ENCODE results near the gene TRAF3IP1. TPM values are rescaled to one million over a fixed set of nuclear protein-coding genes. Genes with fewer than 3 reads are reported as not detected.
"Not testable (repeated sequence)": the region's sequence is repeated elsewhere in the genome, so short reads cannot be mapped to it uniquely, and the experiment has no call there.

The TRAF3IP1 gene
- total RNA-seq, 2 donors from 2014 or later, result 5.4 to 10.9 TPM

DNA sequence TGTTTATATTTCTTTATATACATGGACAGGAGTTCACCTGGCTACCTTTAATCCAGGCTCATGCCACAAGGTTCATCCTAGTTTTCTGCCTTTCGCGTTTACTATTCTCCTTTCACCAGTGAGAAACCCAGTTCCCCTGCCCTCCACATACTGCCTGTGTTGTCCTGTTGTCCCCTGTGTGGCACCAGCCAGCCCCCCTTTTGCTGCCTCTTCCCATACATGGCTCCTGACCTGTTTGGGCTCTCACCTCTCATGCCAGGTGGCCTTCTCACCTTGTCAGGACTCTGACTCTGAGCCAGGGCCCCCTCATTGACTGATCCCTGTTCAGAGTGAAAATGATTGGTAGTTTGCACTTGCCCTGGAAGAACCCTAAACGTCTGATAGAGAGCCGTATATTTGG is 120.0 kb downstream of the TRAF3IP1 start:
- Histone ChIP-seq H3K9me3 (no peaks in the 10 kb centered on the region), H3K36me3 (replicated peaks in 1 of 2; ENCODE audit: insufficient read depth in 1 of 2, low read depth in 2 of 2) (peaks cover 2 to 10% of the 10 kb centered on the region in 2 donors), H3K27me3 (no peaks in the 10 kb centered on the region), H3K4me1 (peaks cover 17% of the 10 kb centered on the region), H3K4me3 (no peak overlapping the region), H3K27ac (no peak overlapping the region)
- no peak for TF ChIP-seq POLR2A (IDR thresholded peaks at IDR 0.05)
- TF ChIP-seq, protein P1, sequence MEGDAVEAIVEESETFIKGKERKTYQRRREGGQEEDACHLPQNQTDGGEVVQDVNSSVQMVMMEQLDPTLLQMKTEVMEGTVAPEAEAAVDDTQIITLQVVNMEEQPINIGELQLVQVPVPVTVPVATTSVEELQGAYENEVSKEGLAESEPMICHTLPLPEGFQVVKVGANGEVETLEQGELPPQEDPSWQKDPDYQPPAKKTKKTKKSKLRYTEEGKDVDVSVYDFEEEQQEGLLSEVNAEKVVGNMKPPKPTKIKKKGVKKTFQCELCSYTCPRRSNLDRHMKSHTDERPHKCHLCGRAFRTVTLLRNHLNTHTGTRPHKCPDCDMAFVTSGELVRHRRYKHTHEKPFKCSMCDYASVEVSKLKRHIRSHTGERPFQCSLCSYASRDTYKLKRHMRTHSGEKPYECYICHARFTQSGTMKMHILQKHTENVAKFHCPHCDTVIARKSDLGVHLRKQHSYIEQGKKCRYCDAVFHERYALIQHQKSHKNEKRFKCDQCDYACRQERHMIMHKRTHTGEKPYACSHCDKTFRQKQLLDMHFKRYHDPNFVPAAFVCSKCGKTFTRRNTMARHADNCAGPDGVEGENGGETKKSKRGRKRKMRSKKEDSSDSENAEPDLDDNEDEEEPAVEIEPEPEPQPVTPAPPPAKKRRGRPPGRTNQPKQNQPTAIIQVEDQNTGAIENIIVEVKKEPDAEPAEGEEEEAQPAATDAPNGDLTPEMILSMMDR (IDR thresholded peaks at IDR 0.05), result no peak
- intact Hi-C loops (cut with DNase I), result no loop called here
- DNase-seq, result no peak
- no peak for ATAC-seq
- WGBS, 2 donors, result 71 to 79% methylated on average over 4 of the region's 4 CpGs

DNA sequence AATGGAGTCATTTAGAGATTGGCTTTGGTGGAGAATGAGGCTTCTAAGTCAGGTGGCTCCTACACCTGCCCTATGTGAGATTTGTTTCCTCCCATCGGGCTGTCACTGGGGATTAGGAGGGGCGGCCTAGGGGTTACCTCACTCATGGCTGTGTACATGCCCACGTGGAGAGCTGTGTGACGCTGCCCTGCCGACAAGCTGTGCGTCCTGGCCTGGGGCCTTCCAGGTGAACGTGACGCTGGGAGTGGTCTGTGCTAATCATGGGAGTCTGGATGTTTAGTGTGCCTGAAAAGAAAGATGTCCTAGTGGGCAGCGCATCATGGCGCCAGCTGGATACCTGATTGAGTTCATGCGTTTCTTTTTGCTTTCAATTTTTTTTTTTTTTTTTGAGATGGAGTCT is 120.4 kb downstream of the TRAF3IP1 start:
- Histone ChIP-seq H3K27ac (no peak overlapping the region), H3K36me3 (replicated peaks in 1 of 2; ENCODE audit: insufficient read depth in 1 of 2, low read depth in 2 of 2) (peaks cover 0 to 13% of the 10 kb centered on the region in 2 donors)
- no peak for DNase-seq

DNA sequence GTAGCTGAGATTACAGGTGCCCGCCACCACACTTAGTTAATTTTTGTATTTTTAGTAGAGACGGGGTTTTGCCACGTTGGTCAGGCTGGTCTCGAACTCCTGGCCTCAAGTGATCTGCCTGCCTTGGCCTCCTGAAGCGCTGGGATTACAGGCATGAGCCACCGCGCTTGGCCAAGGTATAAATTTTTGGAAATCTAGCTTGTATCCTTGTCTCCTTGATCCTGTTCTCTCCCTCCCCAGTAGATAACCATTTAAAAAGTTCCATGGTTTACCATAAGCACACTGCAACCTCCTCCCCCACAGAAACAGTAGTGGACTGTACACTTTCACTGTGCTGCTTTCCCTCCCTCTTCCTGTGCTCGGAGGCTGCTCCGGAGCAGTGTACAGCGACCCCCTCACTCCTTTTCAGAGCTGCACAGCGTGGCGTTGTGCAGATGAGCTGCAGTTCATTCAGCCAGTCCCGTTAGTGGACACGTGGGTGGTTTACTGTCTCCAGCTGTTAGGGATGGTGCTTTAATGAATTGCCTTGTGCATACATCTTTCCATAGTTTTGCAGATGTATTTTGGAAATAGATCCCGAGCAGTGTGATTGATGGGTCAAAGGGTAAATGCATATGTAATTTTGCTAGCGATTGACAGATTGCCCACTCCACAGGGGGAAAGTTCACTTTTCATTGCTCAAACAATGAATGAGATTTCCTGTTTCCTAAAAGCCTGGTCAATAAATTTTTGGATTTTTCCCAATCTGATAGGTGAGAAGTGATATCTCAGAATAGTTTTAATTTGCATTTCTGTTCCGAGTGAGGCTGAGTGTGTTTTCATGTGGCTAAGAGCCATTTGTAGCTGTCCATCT is 121.2 kb downstream of the TRAF3IP1 start:
- no peak for TF ChIP-seq POLR2A (IDR thresholded peaks at IDR 0.05)
- TF ChIP-seq, protein P1 (IDR thresholded peaks at IDR 0.05), result no peak
- Histone ChIP-seq H3K36me3 (replicated peaks in 1 of 2; ENCODE audit: insufficient read depth in 1 of 2, low read depth in 2 of 2) (peaks cover 0 to 17% of the 10 kb centered on the region in 2 donors), H3K4me1 (peaks cover 17% of the 10 kb centered on the region), H3K9me3 (no peaks in the 10 kb centered on the region), H3K4me3 (no peak overlapping the region), H3K27ac (no peak overlapping the region), H3K27me3 (no peaks in the 10 kb centered on the region)
- 63 to 68% methylated on average over 17 of the region's 17 CpGs for WGBS, 2 donors
- intact Hi-C loops (cut with DNase I), result no loop called here
- DNase-seq, result no peak
- ATAC-seq, result no peak

More for the DNA sequence above, 120.4 kb downstream of the TRAF3IP1 start:
- no peak for ATAC-seq
- 96 to 99% methylated on average over 11 of the region's 11 CpGs for WGBS, 2 donors
- no peaks in the 10 kb centered on the region for H3K9me3 ChIP-seq
- peaks cover 17% of the 10 kb centered on the region for H3K4me1 ChIP-seq
- no peak overlapping the region for H3K4me3 ChIP-seq
- H3K27me3 ChIP-seq, result no peaks in the 10 kb centered on the region
- no peak for TF ChIP-seq POLR2A (IDR thresholded peaks at IDR 0.05)
- TF ChIP-seq, protein P1 (IDR thresholded peaks at IDR 0.05), result no peak
- intact Hi-C loops (cut with DNase I), result no loop called here

DNA sequence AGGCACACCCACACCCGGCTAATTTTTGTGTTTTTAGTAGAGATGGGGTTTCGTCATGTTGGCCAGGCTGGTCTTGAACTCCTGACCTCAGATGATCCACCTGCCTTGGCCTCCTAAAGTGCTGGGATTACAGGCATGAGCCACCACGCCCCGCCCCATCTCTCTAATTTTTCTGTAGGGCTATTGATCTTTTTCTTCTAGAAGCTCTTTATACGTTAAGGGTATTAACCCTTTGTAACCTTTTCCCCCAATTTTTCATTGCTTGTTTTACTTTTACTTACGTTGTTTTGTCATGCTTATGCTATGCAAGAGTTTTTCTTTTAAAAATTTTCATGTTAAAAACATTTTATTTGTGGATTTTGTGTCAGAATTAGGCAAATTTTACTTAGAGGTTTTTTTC is 121.9 kb downstream of the TRAF3IP1 start:
- peaks cover 0 to 23% of the 10 kb centered on the region in 2 donors for H3K36me3 ChIP-seq (replicated peaks in 1 of 2; ENCODE audit: insufficient read depth in 1 of 2, low read depth in 2 of 2)

DNA sequence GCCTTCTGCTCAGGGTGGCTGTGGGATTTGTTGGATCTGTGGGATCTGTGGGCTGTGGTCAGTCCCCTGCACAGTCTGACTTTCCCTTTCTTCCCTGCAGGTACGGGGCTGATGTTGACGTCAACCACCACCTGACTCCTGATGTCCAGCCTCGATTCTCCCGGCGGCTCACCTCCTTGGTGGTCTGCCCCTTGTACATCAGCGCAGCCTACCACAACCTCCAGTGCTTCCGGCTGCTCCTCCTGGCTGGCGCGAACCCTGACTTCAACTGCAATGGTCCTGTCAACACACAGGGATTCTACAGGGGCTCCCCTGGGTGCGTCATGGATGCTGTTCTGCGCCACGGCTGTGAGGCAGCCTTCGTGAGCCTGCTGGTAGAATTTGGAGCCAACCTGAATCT is 123.9 kb downstream of the TRAF3IP1 start:
- DNase-seq, result no peak
- no peak for ATAC-seq
- intact Hi-C loops (cut with DNase I), result no loop called here
- Histone ChIP-seq H3K27me3 (no peaks in the 10 kb centered on the region), H3K9me3 (no peaks in the 10 kb centered on the region), H3K4me1 (peaks cover 17% of the 10 kb centered on the region), H3K27ac (no peak overlapping the region), H3K4me3 (no peak overlapping the region), H3K36me3 (replicated peaks in 1 of 2; ENCODE audit: insufficient read depth in 1 of 2, low read depth in 2 of 2) (peaks cover 0 to 26% of the 10 kb centered on the region in 2 donors)
- 95% methylated on average over 13 of the region's 13 CpGs for WGBS, 2 donors
- TF ChIP-seq, protein P1 (IDR thresholded peaks at IDR 0.05), result no peak
- TF ChIP-seq POLR2A (IDR thresholded peaks at IDR 0.05), result no peak

More for the DNA sequence above, 121.9 kb downstream of the TRAF3IP1 start:
- H3K27me3 ChIP-seq; H3K4me3 ChIP-seq; intact Hi-C loops (cut with DNase I); ATAC-seq; H3K27ac ChIP-seq; DNase-seq; H3K9me3 ChIP-seq: not testable (repeated sequence)
- 74 to 75% methylated on average over 6 of the region's 6 CpGs for WGBS, 2 donors
- H3K4me1 ChIP-seq, result peaks cover 17% of the 10 kb centered on the region

All from body of pancreas (tissue), 4 donors.